D341Med (cell line): Measurements from ENCODE around the gene PSEN1.

ENCODE experiments used
- DNase-seq: peaks from one replicate; pipeline ENCODE4 v3.0.0; 2012; ENCODE audit warnings: low spot score

The PSEN1 gene

DNA sequence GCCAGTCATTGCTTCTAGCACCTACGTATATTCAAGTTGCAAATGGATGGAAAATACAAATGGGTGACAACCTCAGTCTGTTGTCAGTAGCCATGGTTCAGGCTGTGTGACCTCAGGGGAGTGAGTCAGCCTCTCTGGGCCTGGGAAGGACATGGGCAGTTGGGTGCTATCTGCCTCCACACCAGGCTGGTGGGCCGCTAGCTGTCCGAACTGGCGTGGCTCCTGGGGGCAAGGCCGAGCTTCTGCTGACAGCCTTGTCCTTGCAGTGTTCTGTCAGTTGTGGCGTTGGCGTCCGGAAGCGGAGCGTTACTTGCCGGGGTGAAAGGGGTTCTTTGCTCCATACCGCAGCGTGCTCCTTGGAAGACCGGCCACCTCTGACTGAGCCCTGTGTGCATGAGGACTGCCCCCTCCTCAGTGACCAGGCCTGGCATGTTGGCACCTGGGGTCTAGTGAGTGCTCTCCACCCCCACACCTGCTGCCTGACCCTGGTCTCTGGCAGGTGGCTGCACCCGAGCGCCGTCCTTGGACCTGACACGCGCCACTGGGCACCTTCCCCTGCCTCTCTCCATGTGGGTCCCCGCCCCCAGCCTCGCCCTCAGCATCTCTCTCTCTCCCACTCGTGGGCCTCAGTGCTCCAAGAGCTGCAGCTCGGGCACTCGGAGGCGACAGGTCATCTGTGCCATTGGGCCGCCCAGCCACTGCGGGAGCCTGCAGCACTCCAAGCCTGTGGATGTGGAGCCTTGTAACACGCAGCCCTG, 118.1 kb downstream of the PSEN1 start:
- no peak for DNase-seq

DNA sequence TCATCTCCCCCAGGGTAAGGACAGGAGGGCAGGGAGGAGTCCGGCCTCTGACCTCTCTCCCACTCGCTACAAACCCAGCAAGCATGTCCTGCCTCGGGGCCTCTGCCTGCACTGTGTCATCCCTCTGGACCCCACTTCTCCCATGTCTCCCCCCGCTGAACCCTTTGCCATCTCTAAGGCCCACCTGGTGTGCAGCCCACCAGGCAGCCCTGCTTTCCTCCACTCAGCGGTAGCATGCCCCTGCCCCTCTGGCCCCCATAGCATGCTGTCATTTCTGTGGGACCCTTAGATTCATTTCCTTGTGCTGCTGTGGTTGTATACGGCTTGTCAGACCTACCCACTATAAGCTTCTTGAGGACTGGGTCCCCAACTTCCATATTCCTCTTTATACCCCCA, 118.7 kb downstream of the PSEN1 start:
- DNase-seq, result no peak

DNA sequence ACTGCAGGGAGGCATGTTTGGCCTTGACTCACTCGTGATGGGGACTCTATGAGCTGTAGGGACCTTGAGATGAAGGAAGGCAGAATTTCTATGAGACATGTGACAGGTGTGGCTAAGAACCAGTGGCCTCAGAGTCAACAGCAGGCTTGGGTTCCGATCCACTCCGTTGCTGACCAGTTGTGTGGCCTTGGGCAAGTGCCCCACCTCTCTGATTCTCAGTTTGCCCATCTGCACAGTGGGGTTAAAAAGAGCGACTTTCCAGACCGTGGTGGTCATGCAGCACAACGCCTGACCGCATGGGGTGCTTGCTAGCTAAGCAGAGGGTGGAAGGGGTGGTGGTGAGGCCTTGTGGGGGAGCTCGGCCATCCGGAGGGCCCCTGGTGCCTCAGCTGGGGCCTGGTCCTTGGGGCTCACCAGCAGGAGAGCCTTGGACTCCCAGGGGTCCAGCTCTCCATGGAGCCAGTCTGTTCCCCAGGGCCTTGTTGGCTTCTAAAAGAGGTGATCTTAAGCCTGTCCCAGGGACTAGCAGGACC, 119.5 kb downstream of the PSEN1 start:
- no peak for DNase-seq

DNA sequence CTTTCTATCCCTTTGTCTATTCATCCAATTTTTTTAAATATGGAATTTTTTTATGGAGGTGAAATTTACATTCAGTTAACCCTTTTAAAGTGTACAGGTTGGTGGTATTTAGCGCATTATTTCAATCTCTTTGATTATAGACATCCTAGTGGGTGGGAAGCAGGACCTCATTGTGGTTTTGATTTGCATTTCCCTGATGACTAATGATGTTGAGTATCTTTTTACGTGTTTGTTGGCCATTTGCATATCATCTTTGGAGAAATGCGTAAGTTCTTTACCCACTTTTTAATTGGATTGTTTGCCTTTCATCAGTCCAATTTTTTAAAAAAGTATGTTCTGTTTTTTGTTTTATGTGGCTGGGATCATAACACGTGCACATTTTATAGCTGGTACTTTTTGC, 121.8 kb downstream of the PSEN1 start:
- no peak for DNase-seq

DNA sequence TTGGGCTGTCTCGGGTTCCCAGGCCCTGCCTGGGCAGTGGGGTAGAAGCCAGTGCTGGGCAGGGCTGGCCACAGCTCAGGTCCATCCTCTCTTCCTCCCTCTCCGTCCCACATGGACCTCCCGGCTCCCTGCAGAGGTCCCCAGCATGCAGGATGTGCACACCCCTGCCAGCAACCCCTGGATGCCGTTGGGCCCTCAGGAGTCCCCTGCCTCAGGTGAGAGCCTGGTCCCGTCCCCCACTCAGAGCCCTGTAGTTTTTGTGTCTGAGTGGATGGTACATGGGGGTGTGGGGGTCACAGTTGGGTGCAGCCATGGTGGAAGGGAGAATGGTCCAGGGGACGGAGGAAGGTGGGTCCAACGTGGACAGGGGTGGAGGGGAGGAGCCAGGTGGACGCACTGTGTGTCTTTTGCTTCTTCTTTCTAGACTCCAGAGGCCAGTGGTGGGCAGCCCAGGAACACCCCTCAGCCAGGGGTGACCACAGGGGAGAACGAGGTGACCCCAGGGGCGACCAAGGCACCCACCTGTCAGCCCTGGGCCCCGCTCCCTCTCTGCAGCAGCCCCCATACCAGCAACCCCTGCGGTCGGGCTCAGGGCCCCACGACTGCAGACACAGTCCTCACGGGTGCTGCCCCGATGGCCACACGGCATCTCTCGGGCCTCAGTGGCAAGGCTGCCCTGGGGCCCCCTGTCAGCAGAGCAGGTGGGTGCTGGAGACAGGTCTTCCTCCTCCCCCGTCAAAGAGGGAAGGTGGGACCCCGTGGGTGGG, 122.7 kb downstream of the PSEN1 start:
- peak; percentile 37 for DNase-seq

DNA sequence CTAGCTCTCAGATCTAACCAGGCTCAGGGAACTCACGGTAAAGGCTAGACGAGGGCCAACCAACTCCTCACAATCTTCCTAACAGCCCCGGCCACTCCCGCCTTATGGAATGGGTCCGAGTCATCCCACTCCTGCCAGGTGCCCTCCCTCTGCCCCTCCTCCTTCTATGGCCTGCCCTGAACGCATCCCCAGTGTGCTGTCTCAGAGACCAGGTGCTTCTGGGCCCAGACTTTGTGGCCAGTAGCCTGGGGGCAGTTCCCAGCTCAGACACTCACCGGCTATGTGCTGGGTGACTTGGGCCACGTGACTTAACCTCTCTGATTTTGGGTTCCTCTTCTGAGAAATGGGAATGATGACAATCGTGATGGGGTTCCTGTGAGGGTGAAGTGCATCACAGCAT, 123.5 kb downstream of the PSEN1 start:
- no peak for DNase-seq

DNA sequence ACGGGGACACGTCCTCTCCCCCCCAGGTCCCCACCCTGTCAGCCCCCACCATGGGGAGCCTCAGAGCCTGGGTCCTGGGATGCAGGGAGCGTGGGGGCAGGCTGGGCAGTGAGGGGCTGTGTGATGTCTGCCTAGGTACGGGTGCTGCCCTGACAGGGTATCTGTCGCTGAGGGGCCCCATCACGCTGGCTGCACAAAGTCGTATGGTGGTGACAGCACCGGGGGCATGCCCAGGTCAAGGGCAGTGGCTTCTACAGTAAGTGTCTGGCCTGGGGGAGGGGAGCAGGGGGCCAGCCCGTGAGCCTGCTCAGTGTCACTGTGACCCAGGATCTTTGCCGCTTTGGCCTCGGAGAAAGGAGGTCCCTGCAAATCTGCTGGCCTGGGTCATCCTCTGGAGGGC, 124.3 kb downstream of the PSEN1 start:
- no peak for DNase-seq

DNA sequence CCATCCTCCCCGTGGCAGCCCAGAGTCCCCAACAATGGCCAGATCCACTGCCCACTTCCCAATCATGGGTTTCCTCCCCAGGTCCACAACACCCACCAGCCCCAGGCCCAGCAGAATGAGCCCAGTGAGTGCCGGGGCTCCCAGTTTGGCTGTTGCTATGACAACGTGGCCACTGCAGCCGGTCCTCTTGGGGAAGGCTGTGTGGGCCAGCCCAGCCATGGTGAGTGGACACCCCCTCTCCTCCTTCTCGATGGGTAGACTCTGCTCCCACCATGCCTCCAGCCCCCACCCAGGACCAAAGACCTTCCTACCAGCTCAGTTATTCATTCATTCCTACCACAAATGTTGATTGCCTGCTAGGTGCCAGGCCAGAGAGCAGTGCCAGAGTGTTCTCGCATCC, 124.8 kb downstream of the PSEN1 start:
- no peak for DNase-seq

DNA sequence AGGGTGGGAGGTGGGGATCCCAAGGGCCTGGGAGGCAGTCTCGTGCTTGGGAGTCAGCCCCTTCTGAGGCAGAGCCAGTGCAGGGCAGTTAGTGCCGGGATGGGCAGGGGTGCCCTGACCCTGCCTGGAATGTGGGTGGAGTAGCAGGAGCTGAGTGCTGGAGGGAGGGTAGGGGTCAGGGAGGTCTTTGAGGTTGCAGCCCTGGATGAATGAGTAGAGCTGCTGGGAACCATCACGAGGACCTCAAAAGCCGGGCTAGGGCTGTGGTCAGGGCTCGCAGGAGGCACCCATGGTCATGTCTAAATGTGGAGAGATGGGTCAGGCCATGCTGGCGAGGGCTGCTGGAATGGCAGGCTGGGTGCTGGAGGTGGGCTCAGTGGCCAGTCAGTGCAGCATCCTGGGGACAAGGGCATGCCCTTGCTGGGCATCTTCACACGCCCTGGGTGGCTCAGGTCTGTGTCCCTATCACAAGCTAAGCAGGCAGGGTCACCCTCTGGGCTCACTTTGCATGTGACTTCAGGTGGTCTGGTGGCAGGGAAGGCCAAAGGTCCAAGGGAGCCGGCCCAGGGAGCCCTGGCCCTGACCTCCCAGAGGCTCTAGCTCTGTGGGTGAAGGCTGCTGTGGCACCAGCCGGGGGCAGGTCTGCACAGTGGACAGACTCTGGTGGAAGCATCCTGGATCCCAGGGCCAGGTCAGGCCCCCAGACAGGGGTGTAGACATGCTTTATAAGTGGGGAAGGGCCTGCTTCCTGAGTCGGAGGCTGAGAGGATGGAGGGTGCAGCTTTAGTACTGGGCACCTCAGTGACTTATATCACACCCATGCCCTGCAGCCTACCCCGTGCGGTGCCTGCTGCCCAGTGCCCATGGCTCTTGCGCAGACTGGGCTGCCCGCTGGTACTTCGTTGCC, 125.5 kb downstream of the PSEN1 start:
- DNase-seq, result no peak

DNA sequence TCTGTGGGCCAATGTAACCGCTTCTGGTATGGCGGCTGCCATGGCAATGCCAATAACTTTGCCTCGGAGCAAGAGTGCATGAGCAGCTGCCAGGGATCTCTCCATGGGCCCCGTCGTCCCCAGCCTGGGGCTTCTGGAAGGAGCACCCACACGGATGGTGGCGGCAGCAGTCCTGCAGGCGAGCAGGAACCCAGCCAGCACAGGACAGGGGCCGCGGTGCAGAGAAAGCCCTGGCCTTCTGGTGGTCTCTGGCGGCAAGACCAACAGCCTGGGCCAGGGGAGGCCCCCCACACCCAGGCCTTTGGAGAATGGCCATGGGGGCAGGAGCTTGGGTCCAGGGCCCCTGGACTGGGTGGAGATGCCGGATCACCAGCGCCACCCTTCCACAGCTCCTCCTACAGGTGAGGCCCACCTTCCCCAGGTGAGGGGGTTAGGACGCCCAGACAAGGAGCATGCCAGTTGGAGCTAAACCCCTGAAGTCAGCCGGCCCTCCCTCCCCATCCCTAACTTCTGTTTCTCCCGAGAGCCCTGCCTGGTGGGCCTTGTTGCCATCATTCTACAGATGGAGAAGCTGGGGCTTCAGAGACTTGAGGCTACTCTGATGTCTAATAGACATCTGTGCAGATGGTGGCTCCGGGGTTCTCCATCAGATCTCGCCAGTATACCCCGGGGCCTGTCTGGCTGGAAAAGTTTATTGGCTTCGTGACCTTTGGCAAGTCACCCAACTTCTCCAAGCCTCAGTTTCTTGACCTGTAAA, 126.3 kb downstream of the PSEN1 start:
- peak; percentile 33 for DNase-seq

DNA sequence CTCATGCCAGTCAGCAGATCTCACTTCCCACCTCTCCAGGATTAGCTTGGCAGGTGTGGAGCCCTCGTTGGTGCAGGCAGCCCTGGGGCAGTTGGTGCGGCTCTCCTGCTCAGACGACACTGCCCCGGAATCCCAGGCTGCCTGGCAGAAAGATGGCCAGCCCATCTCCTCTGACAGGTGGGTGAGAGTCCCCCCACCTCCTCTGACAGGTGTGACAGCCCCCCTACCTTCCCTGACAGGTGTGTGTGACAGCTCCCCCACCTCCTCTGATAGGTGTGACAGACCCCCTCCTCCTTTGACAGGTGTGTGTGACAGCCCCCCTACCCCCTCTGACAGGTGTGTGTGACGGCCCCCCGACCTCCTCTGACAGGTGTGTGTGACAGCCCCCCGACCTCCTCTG, 127.3 kb downstream of the PSEN1 start:
- peak; percentile 32 for DNase-seq

DNA sequence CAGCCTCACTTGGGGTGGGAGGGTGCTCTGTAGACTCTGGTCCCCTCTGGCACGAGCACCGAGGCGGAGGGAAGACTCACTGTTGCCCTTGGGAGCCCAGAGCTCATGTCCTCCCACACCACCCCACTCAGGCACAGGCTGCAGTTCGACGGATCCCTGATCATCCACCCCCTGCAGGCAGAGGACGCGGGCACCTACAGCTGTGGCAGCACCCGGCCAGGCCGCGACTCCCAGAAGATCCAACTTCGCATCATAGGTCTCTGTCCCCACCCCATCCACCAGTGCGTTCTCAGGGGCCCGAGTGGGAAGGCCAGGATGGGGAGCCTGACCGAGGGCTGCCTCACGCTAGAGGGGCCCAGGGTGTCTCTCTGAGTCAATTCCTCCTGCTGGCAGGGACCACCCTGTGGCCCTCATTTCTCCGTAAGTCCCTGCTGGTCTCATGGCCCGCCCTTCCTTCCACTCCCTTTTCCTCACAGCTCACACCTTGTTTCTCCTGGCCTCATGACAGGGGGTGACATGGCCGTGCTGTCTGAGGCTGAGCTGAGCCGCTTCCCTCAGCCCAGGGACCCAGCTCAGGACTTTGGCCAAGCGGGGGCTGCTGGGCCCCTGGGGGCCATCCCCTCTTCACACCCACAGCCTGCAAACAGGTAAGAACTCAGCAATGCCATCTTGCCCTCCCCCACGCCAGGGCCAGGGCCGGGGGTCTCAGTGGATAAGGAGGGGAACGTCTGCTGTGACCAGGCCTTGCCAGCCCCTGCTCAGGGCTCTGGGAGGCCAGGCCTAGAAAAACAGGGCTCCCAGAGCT, 128.0 kb downstream of the PSEN1 start:
- peak; percentile 38 for DNase-seq

DNA sequence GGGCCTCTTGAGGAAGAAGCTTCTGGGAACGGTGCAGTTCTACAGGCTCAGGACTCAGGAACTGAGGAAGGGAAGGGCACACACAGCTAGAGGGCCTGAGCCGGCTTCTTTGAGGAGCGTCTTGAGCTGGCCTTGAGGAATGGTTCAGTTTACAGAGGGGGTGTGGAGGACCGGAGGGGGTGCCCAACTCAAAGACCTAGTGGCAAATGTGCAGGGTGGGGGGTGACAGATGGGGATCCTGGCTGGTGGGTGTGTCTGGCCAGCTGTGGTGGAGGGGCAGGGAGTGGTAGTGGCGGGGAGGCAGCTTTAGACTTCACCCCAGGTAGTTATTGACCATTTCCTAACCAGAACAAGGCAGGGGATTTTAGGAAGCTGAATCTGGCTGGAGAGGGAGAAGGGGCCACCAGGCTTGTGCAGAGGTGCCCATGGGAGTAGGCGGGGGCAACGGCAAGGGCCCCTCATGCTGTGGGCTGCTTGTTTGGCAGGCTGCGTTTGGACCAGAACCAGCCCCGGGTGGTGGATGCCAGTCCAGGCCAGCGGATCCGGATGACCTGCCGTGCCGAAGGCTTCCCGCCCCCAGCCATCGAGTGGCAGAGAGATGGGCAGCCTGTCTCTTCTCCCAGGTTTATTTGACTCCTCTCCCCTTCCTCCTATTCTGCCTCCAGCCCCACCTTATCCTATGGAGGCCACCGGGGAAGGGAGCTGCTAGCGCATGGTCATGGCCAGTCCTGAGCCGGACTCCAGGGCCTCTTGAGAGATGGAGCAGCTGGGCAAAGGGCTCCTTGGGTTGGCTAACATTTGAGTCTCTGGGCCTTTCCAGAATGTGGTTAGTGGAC, 128.8 kb downstream of the PSEN1 start:
- peak; percentile 29 for DNase-seq

DNA sequence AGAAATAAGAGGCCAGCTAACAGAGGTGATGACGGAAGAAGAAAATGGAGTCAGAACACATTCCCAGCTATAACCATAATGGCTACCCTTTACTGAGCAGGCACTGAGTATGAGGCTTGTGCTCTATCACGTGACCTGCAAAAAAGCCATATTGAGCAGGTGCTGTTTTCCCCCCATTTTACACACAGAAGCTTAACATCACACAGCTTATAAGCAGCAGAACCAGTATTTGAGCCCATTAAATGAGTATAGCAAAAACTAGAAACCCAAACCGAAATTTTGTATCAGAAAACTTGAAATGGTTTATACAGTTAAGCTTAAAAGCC, 129.4 kb downstream of the PSEN1 start:
- no peak for DNase-seq

DNA sequence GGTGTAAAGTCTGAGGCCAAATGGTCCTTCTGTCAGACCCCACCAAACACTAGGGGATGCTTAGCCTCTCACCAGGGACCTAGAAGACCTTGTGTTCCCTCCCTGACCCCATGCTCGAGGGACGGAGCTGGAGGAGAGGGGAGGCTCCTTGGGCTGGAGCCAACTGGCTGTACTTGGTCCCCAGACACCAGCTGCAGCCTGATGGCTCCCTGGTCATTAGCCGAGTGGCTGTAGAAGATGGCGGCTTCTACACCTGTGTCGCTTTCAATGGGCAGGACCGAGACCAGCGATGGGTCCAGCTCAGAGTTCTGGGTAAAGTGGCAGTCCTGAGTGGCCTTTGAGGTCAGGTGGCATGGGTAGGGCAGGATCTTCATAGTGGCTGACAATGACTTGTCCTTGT, 130.0 kb downstream of the PSEN1 start:
- DNase-seq, result no peak

DNA sequence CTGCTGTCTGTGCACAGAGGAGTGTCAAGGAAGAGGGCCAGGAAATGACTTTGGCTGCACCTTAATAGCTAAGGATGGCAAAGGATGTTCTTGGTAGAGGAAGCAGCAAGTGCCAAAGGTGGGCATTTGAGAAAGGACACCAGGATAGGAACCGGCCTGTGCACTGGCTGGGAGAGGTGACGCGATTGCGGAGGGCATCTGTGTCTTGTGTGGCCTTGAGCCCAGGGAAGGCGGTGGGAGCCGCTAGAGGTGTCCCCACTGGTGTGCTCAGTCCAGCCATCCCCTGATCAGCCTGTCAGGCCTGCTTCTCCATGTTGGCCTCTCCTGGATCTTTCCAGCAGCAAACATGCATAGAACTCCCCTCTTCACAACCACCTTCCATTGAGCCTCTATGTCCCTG, 131.2 kb downstream of the PSEN1 start:
- no peak for DNase-seq

DNA sequence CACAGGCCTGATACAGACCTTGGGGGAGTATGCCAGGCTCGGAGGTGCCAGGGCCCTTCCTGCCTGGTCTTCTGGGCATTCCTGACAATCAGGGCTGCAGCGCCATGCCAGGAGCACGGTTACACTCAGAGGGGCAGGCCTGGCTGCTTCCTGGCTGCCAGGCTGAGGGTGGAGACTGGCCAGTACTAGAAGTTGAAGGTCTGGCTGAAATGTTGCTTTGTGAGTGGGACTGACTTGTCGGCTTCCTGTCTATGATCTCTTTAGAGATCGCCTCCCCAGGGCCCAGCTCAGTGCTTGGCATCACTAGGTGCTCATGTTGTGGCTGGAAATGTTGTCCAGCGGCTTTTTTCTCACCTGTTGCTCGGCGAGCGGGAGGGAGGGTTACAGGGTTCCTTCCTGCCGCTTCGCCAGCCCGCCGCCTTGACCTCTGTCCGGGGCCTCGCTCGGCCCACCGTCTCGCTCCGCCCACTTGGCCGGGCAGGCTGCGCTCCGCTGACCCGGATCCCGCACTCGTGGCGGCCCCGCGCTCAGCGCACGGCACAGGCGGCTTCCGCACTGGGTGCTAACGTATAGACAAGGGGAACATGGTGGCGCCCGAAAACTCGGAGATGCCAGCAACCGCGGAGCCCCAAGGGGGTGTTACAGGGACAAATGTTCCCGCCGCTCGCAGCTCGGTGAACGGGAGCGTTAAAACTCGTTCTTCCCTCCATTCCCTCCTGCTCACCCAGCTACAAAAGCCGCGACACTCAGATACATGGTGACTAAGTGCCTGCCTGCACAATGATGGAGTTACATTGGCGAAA, 133.6 kb downstream of the PSEN1 start:
- peak; percentile 30 for DNase-seq

DNA sequence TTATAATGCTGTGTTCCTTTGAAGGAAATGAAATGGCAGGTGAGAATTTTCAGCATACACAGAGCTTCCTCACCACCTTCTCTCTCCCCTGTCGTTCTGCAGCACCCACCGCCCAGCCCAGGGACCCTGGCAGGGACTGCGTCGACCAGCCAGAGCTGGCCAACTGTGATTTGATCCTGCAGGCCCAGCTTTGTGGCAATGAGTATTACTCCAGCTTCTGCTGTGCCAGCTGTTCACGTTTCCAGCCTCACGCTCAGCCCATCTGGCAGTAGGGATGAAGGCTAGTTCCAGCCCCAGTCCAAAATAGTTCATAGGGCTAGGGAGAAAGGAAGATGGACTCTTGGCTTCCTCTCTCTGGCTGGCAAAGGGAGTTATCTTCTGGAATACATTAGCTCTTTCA, 136.1 kb downstream of the PSEN1 start:
- peak; percentile 58 for DNase-seq
